H9 (cell line): ENCODE measurements around the gene FLRT2. TPM values are rescaled to one million over a fixed set of nuclear protein-coding genes. Genes with fewer than 3 reads are reported as not detected.

Experiments
- DNase-seq: peaks from one replicate; pipeline ENCODE4 v3.0.0-alpha.2; 2017
- H2AFZ ChIP-seq: one replicate; pipeline ENCODE4 v1.6.1; 2013; ENCODE audit warnings: mild to moderate bottlenecking, low read length, control low read depth, moderate library complexity
- H2AK5ac ChIP-seq: 2 replicates; pipeline ENCODE4 v1.6.1; 2013; ENCODE audit warnings: low read length, control low read depth, mixed read lengths; ENCODE audit not compliant: insufficient read length
- H2BK120ac ChIP-seq: one replicate; pipeline ENCODE4 v1.6.1; 2013; ENCODE audit warnings: low read depth, mild to moderate bottlenecking, low read length, control low read depth, inconsistent platforms; ENCODE audit not compliant: poor library complexity, severe bottlenecking
- H2BK12ac ChIP-seq: 2 replicates; pipeline ENCODE4 v1.6.1; 2013; ENCODE audit warnings: low read length, control low read depth, mixed read lengths, low read depth; ENCODE audit not compliant: insufficient read length
- H2BK15ac ChIP-seq: 2 replicates; pipeline ENCODE4 v1.6.1; 2013; ENCODE audit warnings: low read depth, low read length, control low read depth
- H2BK20ac ChIP-seq: one replicate; pipeline ENCODE4 v1.6.1; 2013; ENCODE audit warnings: low read depth, mild to moderate bottlenecking, low read length, control low read depth, inconsistent platforms; ENCODE audit not compliant: poor library complexity, severe bottlenecking
- H2BK5ac ChIP-seq: 2 replicates; pipeline ENCODE4 v1.6.1; 2013; ENCODE audit warnings: low read length, control low read depth, mixed read lengths; ENCODE audit not compliant: insufficient read length
- H3K14ac ChIP-seq: 2 replicates; pipeline ENCODE4 v1.6.1; 2013; ENCODE audit warnings: low read length, control low read depth; ENCODE audit not compliant: insufficient read depth
- H3K18ac ChIP-seq: 2 replicates; pipeline ENCODE4 v1.6.1; 2013; ENCODE audit warnings: low read depth, mild to moderate bottlenecking, mixed read lengths, low read length, control low read depth; ENCODE audit not compliant: insufficient read length
- H3K23ac ChIP-seq: 2 replicates; pipeline ENCODE4 v1.6.1; 2013; ENCODE audit warnings: low read length, control low read depth, mixed read lengths, low read depth; ENCODE audit not compliant: insufficient read length
- H3K23me2 ChIP-seq: 2 replicates; pipeline ENCODE4 v1.6.1; 2013; ENCODE audit warnings: low read depth, mild to moderate bottlenecking, mixed read lengths, low read length, control low read depth; ENCODE audit not compliant: insufficient read length, poor library complexity, severe bottlenecking
- H3K27ac ChIP-seq: 2 replicates; pipeline ENCODE4 v1.5.1; 2013; ENCODE audit warnings: low read length, control low read depth, mixed read lengths, low read depth; ENCODE audit not compliant: insufficient read length
- H3K27me3 ChIP-seq: 2 replicates; pipeline ENCODE4 v1.6.1; 2013; ENCODE audit warnings: low read length, control low read depth, inconsistent platforms; ENCODE audit not compliant: insufficient read depth
- H3K4ac ChIP-seq: 2 replicates; pipeline ENCODE4 v1.6.1; 2013; ENCODE audit warnings: low read depth, mild to moderate bottlenecking, control low read depth, inconsistent platforms, low read length, moderate library complexity
- H3K4me1 ChIP-seq: 2 replicates; pipeline ENCODE4 v1.6.1; 2013; ENCODE audit warnings: low read length, control low read depth, inconsistent platforms; ENCODE audit not compliant: insufficient read depth
- H3K4me2 ChIP-seq: 2 replicates; pipeline ENCODE4 v1.6.1; 2013; ENCODE audit warnings: low read length, control low read depth, mixed read lengths; ENCODE audit not compliant: insufficient read length, insufficient read depth
- H3K56ac ChIP-seq: 2 replicates; pipeline ENCODE4 v1.6.1; 2013; ENCODE audit warnings: low read depth, mild to moderate bottlenecking, mixed read lengths, low read length, control low read depth; ENCODE audit not compliant: insufficient read length
- H3K79me1 ChIP-seq: 2 replicates; pipeline ENCODE4 v1.6.1; 2013; ENCODE audit warnings: low read depth, mild to moderate bottlenecking, moderate library complexity, low read length, control low read depth, inconsistent platforms; ENCODE audit not compliant: insufficient read depth, poor library complexity, severe bottlenecking
- H3K79me2 ChIP-seq: 2 replicates; pipeline ENCODE4 v1.6.1; 2013; ENCODE audit warnings: low read length, control low read depth, inconsistent platforms; ENCODE audit not compliant: insufficient read depth
- H3K9ac ChIP-seq: 2 replicates; pipeline ENCODE4 v1.6.1; 2013; ENCODE audit warnings: low read length, control low read depth, mixed read lengths; ENCODE audit not compliant: insufficient read length; ENCODE audit errors: extremely low read depth
- H3K9me3 ChIP-seq: one replicate; pipeline ENCODE4 v1.6.1; 2013; ENCODE audit warnings: low read depth, low read length, inconsistent platforms; ENCODE audit not compliant: control insufficient read depth
- H3T11ph ChIP-seq: one replicate; pipeline ENCODE4 v1.6.1; 2013; ENCODE audit warnings: mild to moderate bottlenecking, low read length, control low read depth, inconsistent platforms
- H4K20me1 ChIP-seq: one replicate; pipeline ENCODE4 v1.6.1; 2013; ENCODE audit not compliant: control insufficient read depth, insufficient read length, insufficient read depth
- H4K5ac ChIP-seq: 2 replicates; pipeline ENCODE4 v1.6.1; 2013; ENCODE audit warnings: low read depth, mild to moderate bottlenecking, mixed read lengths, low read length, control low read depth; ENCODE audit not compliant: insufficient read length
- H4K8ac ChIP-seq: replicated peaks from 2 replicates; pipeline ENCODE4 v1.6.1; 2013; ENCODE audit warnings: low read length, control low read depth, mixed read lengths, low read depth; ENCODE audit not compliant: insufficient read length
- H4K91ac ChIP-seq: 2 replicates; pipeline ENCODE4 v1.6.1; 2013; ENCODE audit warnings: low read depth, mild to moderate bottlenecking, moderate library complexity, mixed read lengths, low read length, control low read depth; ENCODE audit not compliant: insufficient read length
- H3K27ac Mint-ChIP-seq, 3 experiments: 2 replicates in 2 of 3; 3 replicates in 1 of 3; pipeline ENCODE4 v1.8.0; 2020 to 2021; ENCODE audit warnings: mixed read lengths in 3 of 3, mild to moderate bottlenecking in 1 of 3, moderate library complexity in 1 of 3
- H3K27me3 Mint-ChIP-seq: 2 replicates; pipeline ENCODE4 v1.8.0; 2021; ENCODE audit warnings: low read depth, mild to moderate bottlenecking, moderate library complexity, mixed read lengths
- H3K36me3 Mint-ChIP-seq, 3 experiments: 2 replicates in 2 of 3; 3 replicates in 1 of 3; pipeline ENCODE4 v1.8.0; 2020 to 2021; ENCODE audit warnings: low read depth in 3 of 3, mixed read lengths in 3 of 3; ENCODE audit not compliant: insufficient read depth in 1 of 3
- H3K4me1 Mint-ChIP-seq, 2 experiments: 2 replicates each; pipeline ENCODE4 v1.8.0; 2020; ENCODE audit warnings: mixed read lengths in 2 of 2
- H3K4me3 Mint-ChIP-seq, 2 experiments: 2 replicates in 1 of 2; 3 replicates in 1 of 2; pipeline ENCODE4 v1.8.0; 2020 to 2021; ENCODE audit warnings: mild to moderate bottlenecking in 2 of 2, mixed read lengths in 2 of 2, moderate library complexity in 1 of 2
- H3K9me3 Mint-ChIP-seq, 2 experiments: 2 replicates in 1 of 2; 3 replicates in 1 of 2; pipeline ENCODE4 v1.8.0; 2020; ENCODE audit warnings: mild to moderate bottlenecking in 2 of 2, mixed read lengths in 2 of 2, moderate library complexity in 1 of 2
- WGBS: extraction: QIAGEN DNeasy Blood & Tissue Kit; methylation state at CpG from one replicate; pipeline ENCODE4 v1.1.7; 2013; ENCODE audit warnings: missing lambda C conversion rate, low lambda C conversion rate, mixed read lengths; ENCODE audit not compliant: insufficient read length; ENCODE audit errors: extremely low coverage; 5-methylcytosine and 5-hydroxymethylcytosine counted together
- total RNA-seq: library from RNA; stranded (reverse); gene quantifications from 2 replicates; pipeline ENCODE4 v1.2.1, GENCODE V29; 2021
- TF ChIP-seq, protein P1 (sequence below): fragments of 200-600 bp; sonication (generic); conservative IDR thresholded peaks from 3 replicates; pipeline ENCODE4 v1.8.0; 2021; ENCODE audit warnings: antibody characterized with exemption, mild to moderate bottlenecking

FLRT2 gene
- total RNA-seq, 1 experiment from 2014 or later = 3.3 TPM

DNA sequence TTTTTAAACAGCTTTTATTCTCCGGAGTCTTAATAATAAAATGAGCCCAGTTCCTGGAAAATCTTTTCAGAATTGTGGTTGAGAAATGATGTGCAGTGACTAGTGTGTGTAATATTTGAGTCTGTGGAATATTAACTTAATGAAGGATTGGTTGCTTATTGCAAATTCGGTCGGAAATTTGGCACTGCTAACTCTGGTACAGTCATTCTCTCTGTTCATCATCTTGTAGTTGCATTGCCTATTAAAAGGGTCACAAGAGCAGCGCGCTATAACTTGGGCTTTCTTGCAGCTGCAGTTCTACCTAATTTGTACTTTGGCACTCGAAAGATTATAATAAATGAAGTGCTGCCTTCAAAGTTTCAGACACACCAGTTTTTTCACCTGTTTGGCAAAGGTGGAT lies 146.0 kb downstream of the FLRT2 start:
- Histone ChIP-seq H3K79me1 (no peaks in the 10 kb centered on the region), H4K91ac (no peak overlapping the region), H2BK5ac (no peak overlapping the region), H2BK12ac (no peak overlapping the region), H3K23ac (no peak overlapping the region), H2BK15ac (no peak overlapping the region), H3K79me2 (no peaks in the 10 kb centered on the region), H2BK20ac (no peak overlapping the region), H3K4me2 (no peak overlapping the region), H3K56ac (no peak overlapping the region), H3K27me3 (no peaks in the 10 kb centered on the region), H2AK5ac (no peak overlapping the region), H4K8ac (no peak overlapping the region), H4K20me1 (no peaks in the 10 kb centered on the region), H2BK120ac (no peak overlapping the region), H3T11ph (no peak overlapping the region), H3K14ac (no peak overlapping the region), H3K9ac (no peak overlapping the region), H3K4me1 (no peaks in the 10 kb centered on the region), H3K4ac (no peak overlapping the region), H4K5ac (no peak overlapping the region), H3K27ac (no peak overlapping the region), H3K9me3 (no peaks in the 10 kb centered on the region), H2AFZ (no peak overlapping the region), H3K23me2 (no peaks in the 10 kb centered on the region), H3K18ac (no peak overlapping the region)
- H3K4me3 Mint-ChIP-seq = no peak overlapping the region
- no CpG with 5 or more reads among the region's 6 CpGs for WGBS
- TF ChIP-seq, protein P1, sequence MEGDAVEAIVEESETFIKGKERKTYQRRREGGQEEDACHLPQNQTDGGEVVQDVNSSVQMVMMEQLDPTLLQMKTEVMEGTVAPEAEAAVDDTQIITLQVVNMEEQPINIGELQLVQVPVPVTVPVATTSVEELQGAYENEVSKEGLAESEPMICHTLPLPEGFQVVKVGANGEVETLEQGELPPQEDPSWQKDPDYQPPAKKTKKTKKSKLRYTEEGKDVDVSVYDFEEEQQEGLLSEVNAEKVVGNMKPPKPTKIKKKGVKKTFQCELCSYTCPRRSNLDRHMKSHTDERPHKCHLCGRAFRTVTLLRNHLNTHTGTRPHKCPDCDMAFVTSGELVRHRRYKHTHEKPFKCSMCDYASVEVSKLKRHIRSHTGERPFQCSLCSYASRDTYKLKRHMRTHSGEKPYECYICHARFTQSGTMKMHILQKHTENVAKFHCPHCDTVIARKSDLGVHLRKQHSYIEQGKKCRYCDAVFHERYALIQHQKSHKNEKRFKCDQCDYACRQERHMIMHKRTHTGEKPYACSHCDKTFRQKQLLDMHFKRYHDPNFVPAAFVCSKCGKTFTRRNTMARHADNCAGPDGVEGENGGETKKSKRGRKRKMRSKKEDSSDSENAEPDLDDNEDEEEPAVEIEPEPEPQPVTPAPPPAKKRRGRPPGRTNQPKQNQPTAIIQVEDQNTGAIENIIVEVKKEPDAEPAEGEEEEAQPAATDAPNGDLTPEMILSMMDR = no peak
- no peaks in the 10 kb centered on the region for H3K27me3 Mint-ChIP-seq
- no peak overlapping the region for H3K27ac Mint-ChIP-seq
- no peaks in the 10 kb centered on the region for H3K4me1 Mint-ChIP-seq
- no peaks in the 10 kb centered on the region for H3K9me3 Mint-ChIP-seq
- no peak for DNase-seq
- H3K36me3 Mint-ChIP-seq = no peaks in the 10 kb centered on the region
